Coronary artery (tissue), 2 donors: ENCODE measurements around the gene IFNA8.
A peak's percentile ranks its signal among the peaks of the same experiment; 100 is the strongest.

Experiments
- DNase-seq: peaks from one replicate; pipeline ENCODE4 v3.0.0-alpha.2; 2017; ENCODE audit warnings: low spot score
- H3K27ac ChIP-seq, 2 donors: fragments of 200-600 bp; sonication (generic); one replicate each; pipeline ENCODE4 v1.5.1; 2016 to 2019
- H3K4me3 ChIP-seq: fragments of 200-600 bp; sonication (generic); 2 replicates; pipeline ENCODE4 v1.5.1; 2016; ENCODE audit warnings: mild to moderate bottlenecking, moderate library complexity
- TF ChIP-seq, protein P1 (sequence below): fragments of 200-600 bp; sonication (generic); IDR thresholded peaks from one replicate; pipeline ENCODE4 v1.5.1; 2019; ENCODE audit warnings: antibody characterized with exemption

The IFNA8 gene

DNA sequence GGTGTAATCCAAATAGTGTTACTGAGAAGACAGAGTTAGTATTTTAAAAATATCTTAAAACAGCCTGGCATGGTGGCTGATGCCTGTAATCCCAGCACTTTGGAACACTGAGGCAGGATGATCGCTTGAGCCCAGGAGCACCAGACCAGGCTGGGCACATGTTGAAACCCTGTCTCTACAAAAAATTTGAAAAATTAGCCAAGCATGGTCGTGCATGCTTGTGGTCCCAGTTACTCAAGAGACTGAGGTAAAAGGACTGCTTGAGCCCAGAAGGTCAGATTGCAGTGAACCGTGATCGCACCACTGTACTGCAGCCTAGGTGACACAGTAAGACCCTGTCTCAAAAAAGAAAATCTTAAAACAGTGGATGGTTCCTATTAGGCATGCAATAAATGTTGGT lies 43.8 kb downstream of the IFNA8 start:
- Histone ChIP-seq H3K4me3 (no peak overlapping the region), H3K27ac (no peak overlapping the region)
- no peak for DNase-seq
- TF ChIP-seq, protein P1, sequence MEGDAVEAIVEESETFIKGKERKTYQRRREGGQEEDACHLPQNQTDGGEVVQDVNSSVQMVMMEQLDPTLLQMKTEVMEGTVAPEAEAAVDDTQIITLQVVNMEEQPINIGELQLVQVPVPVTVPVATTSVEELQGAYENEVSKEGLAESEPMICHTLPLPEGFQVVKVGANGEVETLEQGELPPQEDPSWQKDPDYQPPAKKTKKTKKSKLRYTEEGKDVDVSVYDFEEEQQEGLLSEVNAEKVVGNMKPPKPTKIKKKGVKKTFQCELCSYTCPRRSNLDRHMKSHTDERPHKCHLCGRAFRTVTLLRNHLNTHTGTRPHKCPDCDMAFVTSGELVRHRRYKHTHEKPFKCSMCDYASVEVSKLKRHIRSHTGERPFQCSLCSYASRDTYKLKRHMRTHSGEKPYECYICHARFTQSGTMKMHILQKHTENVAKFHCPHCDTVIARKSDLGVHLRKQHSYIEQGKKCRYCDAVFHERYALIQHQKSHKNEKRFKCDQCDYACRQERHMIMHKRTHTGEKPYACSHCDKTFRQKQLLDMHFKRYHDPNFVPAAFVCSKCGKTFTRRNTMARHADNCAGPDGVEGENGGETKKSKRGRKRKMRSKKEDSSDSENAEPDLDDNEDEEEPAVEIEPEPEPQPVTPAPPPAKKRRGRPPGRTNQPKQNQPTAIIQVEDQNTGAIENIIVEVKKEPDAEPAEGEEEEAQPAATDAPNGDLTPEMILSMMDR, result no peak

GRCh38 chr9:21454149-21454548 lies 45.2 kb downstream of the IFNA8 start:
- no peak overlapping the region for H3K27ac ChIP-seq
- TF ChIP-seq, protein P1, result no peak
- H3K4me3 ChIP-seq, result no peak overlapping the region
- DNase-seq, result no peak

GRCh38 chr9:21455320-21455719 lies 46.4 kb downstream of the IFNA8 start:
- Histone ChIP-seq H3K27ac (no peak overlapping the region), H3K4me3 (no peak overlapping the region)
- no peak for DNase-seq
- TF ChIP-seq, protein P1, result peak; percentile 16
